Lower leg skin (tissue), 4 donors: ENCODE measurements around the gene TRIM67. TPM values are rescaled to one million over a fixed set of nuclear protein-coding genes. Genes with fewer than 3 reads are reported as not detected.

Experiments
- DNase-seq, 2 donors: peaks; one replicate each; pipeline ENCODE4 v3.0.0-alpha.2; 2019; ENCODE audit warnings: low spot score in 2 of 2
- H3K4me3 ChIP-seq: fragments of 200-600 bp; sonication (generic); 2 replicates; pipeline ENCODE4 v1.5.1; 2017; ENCODE audit warnings: mild to moderate bottlenecking, low read depth; ENCODE audit not compliant: poor library complexity, severe bottlenecking
- CTCF ChIP-seq, 3 donors: fragments of 450-650 bp; IDR thresholded peaks; one replicate each; pipeline ENCODE4 v1.5.1; 2016; ENCODE audit warnings: antibody characterized with exemption in 3 of 3, mild to moderate bottlenecking in 3 of 3, moderate library complexity in 2 of 3
- POLR2A ChIP-seq, 2 donors: fragments of 450-650 bp; IDR thresholded peaks; one replicate each; pipeline ENCODE4 v1.6.1; 2016 to 2017; ENCODE audit warnings: antibody characterized with exemption in 2 of 2, mild to moderate bottlenecking in 1 of 2, moderate library complexity in 1 of 2
- WGBS, 2 donors: methylation state at CpG; one replicate each; pipeline ENCODE4 v1.1.5; 2018; 5-methylcytosine and 5-hydroxymethylcytosine counted together
- intact Hi-C: fragments of 100-400 bp; cut with DNase I; formaldehyde crosslinking; loops from one replicate; pipeline ENCODE4 v1.15.0; 2023; ENCODE audit warnings: low total_unique reads
- total RNA-seq, 4 donors: library from RNA; depleted of rRNA; stranded (reverse); fragments of >200 nt; gene quantifications; one replicate each; pipeline ENCODE4 v1.1.0, GENCODE V29; 2016

Gene TRIM67
- total RNA-seq, 4 donors from 2014 or later = 0.03 to 0.29 TPM; not detected in 2

- 73% methylated on average over 17 of the region's 17 CpGs for WGBS, 2 donors
- H3K4me3 ChIP-seq = no peak overlapping the region
- intact Hi-C loops = no loop called here
- TF ChIP-seq POLR2A (IDR thresholded peaks at IDR 0.05) = no peak
- TF ChIP-seq CTCF (IDR thresholded peaks at IDR 0.05) = no peak
- DNase-seq = no peak
Measured at GRCh38 chr1:231214918-231215680, 53.2 kb downstream of the TRIM67 start.

GRCh38 chr1:231215681-231216385 is 54.0 kb downstream of the TRIM67 start:
- DNase-seq = no peak
- no peak overlapping the region for H3K4me3 ChIP-seq
- TF ChIP-seq CTCF (IDR thresholded peaks at IDR 0.05) (no peak), POLR2A (IDR thresholded peaks at IDR 0.05) (no peak)
- intact Hi-C loops = no loop called here
- 76 to 77% methylated on average over 10 of the region's 10 CpGs for WGBS, 2 donors

GRCh38 chr1:231216498-231216897 is 54.6 kb downstream of the TRIM67 start:
- intact Hi-C loops = no loop called here
- TF ChIP-seq POLR2A (IDR thresholded peaks at IDR 0.05) = no peak
- no peak for TF ChIP-seq CTCF (IDR thresholded peaks at IDR 0.05)
- WGBS, 2 donors = 9 to 23% methylated on average over 4 of the region's 4 CpGs
- H3K4me3 ChIP-seq = no peak overlapping the region
- no peak for DNase-seq

GRCh38 chr1:231217056-231217455 is 55.2 kb downstream of the TRIM67 start:
- WGBS, 2 donors = 83 to 85% methylated on average over 10 to 11 of the region's 11 CpGs
- intact Hi-C loops = no loop called here
- DNase-seq = no peak

GRCh38 chr1:231218078-231218477 is 56.2 kb downstream of the TRIM67 start:
- intact Hi-C loops = no loop called here
- TF ChIP-seq POLR2A (IDR thresholded peaks at IDR 0.05) = no peak
- no peak for TF ChIP-seq CTCF (IDR thresholded peaks at IDR 0.05)
- no peak overlapping the region for H3K4me3 ChIP-seq
- no peak for DNase-seq
- 71 to 72% methylated on average over 6 of the region's 6 CpGs for WGBS, 2 donors

More at GRCh38 chr1:231217056-231217455, 55.2 kb downstream of the TRIM67 start:
- no peak overlapping the region for H3K4me3 ChIP-seq
- TF ChIP-seq POLR2A (IDR thresholded peaks at IDR 0.05) (no peak), CTCF (IDR thresholded peaks at IDR 0.05) (no peak)
